ENCODE data around the gene SPINT3.

Gene SPINT3

GRCh38 chr20:45510242-45510862, 5.1 kb downstream of the SPINT3 start:
- DNase-seq (ENCODE audit: low spot score) = no peak
- no peak for TF ChIP-seq CTCF (IDR thresholded peaks at IDR 0.05; ENCODE audit: extremely low read depth, missing control alignments)

GRCh38 chr20:45509091-45509490, 6.3 kb downstream of the SPINT3 start:
- DNase-seq (ENCODE audit: low spot score) = no peak
- no peak for TF ChIP-seq CTCF (IDR thresholded peaks at IDR 0.05; ENCODE audit: extremely low read depth, missing control alignments)

GRCh38 chr20:45508068-45508886, 7.1 kb downstream of the SPINT3 start:
- DNase-seq (ENCODE audit: low spot score) = no peak
- no peak for TF ChIP-seq CTCF (IDR thresholded peaks at IDR 0.05; ENCODE audit: extremely low read depth, missing control alignments)

GRCh38 chr20:45507011-45507820, 8.2 kb downstream of the SPINT3 start:
- no peak for DNase-seq (ENCODE audit: low spot score)
- TF ChIP-seq CTCF (IDR thresholded peaks at IDR 0.05; ENCODE audit: extremely low read depth, missing control alignments) = no peak

- no peak for DNase-seq (ENCODE audit: low spot score)
- TF ChIP-seq CTCF (IDR thresholded peaks at IDR 0.05; ENCODE audit: extremely low read depth, missing control alignments) = no peak
Measured at GRCh38 chr20:45506398-45506797, 9.0 kb downstream of the SPINT3 start.

GRCh38 chr20:45503403-45503802, 12.0 kb downstream of the SPINT3 start:
- TF ChIP-seq CTCF (IDR thresholded peaks at IDR 0.05; ENCODE audit: extremely low read depth, missing control alignments) = no peak
- DNase-seq (ENCODE audit: low spot score) = no peak

- no peak for DNase-seq (ENCODE audit: low spot score)
- no peak for TF ChIP-seq CTCF (IDR thresholded peaks at IDR 0.05; ENCODE audit: extremely low read depth, missing control alignments)
Measured at GRCh38 chr20:45502561-45502960, 12.9 kb downstream of the SPINT3 start.
